ENCODE results near the gene ETDB.
"Not testable (repeated sequence)": the region's sequence is repeated elsewhere in the genome, so short reads cannot be mapped to it uniquely, and the experiment has no call there.

- not testable (repeated sequence) for TF ChIP-seq CTCF, POLR2A (IDR thresholded peaks at IDR 0.05)
These were observed at the start of gene ETDB for GRCh38 chrX:135120056-135120576.
